ENCODE data around the gene FCSK.
A peak's percentile ranks its signal among the peaks of the same experiment; 100 is the strongest.

The FCSK gene

DNA sequence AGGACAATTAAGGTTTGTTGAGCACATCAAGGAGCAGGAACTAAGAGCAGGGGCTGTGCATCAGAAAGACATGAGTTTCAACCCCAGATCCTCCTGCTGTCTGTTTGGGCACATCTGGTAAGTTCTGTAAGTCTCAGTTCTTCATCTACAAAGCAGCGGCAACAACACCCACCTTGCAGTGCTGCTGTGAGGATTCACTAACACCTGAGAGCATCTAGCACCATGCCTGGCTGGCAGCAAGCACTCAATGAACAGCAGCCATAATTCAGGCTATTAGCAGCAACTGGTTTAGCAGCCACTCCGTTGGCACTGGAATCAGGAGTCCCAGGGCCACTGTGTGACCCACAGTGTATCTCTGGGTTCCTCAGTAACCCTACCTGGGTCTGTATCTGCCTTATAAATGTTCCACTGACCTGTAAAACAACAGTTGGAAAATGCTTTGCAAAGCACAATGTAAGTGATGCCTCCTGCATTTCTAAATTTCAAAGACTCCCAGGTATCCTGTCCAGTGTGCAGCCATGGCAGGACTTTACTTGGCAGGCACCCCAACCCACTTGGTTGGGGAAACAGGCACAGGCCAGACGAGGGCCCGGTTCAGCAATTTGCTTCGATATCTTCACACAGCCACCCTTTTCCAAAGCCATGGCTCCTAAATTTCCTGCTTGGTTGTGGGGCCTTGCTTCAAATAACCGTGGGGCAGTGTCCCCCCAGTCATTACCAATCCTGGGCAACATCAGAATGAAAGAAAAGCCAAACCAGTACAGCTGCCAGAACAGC is 19.7 kb upstream of the FCSK start:
- Histone ChIP-seq H3K27me3 (ENCODE audit: insufficient read depth, poor library complexity, severe bottlenecking) (no peaks in the 10 kb centered on the region), H3K4me3 (replicated peaks; ENCODE audit: insufficient read depth, low read length) (no peak overlapping the region), H3K27ac (replicated peaks) (no peak overlapping the region)
- DNase-seq (ENCODE audit: low read depth in 1 of 2, low spot score in 1 of 2), result no peak
- TF ChIP-seq, protein P1, sequence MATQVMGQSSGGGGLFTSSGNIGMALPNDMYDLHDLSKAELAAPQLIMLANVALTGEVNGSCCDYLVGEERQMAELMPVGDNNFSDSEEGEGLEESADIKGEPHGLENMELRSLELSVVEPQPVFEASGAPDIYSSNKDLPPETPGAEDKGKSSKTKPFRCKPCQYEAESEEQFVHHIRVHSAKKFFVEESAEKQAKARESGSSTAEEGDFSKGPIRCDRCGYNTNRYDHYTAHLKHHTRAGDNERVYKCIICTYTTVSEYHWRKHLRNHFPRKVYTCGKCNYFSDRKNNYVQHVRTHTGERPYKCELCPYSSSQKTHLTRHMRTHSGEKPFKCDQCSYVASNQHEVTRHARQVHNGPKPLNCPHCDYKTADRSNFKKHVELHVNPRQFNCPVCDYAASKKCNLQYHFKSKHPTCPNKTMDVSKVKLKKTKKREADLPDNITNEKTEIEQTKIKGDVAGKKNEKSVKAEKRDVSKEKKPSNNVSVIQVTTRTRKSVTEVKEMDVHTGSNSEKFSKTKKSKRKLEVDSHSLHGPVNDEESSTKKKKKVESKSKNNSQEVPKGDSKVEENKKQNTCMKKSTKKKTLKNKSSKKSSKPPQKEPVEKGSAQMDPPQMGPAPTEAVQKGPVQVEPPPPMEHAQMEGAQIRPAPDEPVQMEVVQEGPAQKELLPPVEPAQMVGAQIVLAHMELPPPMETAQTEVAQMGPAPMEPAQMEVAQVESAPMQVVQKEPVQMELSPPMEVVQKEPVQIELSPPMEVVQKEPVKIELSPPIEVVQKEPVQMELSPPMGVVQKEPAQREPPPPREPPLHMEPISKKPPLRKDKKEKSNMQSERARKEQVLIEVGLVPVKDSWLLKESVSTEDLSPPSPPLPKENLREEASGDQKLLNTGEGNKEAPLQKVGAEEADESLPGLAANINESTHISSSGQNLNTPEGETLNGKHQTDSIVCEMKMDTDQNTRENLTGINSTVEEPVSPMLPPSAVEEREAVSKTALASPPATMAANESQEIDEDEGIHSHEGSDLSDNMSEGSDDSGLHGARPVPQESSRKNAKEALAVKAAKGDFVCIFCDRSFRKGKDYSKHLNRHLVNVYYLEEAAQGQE (IDR thresholded peaks at IDR 0.05; ENCODE audit: insufficient replicate concordance, low read depth), result no peak
- no peak for TF ChIP-seq SPI1 (IDR thresholded peaks at IDR 0.05; ENCODE audit: borderline replicate concordance, low read depth)

DNA sequence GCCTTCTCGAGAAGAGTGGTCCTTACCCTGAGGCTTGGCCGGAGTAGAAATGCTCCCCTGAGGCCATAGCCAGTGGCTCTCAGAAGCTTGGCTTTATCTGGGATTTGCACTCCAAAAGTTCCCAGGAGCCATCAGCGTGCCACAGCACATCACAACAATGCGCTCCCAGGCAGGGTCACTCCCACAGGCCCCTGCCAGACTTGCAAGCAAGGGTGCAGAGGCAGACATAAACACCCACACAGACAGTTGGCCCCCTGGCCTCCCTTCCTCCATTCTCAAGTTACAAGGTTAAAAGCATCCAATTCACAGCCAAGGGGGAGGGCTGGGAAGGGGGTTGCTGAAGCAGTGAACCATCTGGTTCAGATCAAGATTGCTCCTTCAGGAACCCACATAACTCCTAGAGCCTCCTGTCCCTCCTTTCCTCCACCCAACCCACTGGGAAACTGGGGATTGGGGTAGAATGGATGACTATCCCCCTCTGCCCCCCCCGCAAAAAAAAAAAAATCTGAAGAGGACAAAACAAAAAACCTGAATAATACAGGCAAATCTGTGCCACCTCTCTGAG is 17.3 kb upstream of the FCSK start:
- Histone ChIP-seq H3K27ac (replicated peaks) (no peak overlapping the region), H3K4me3 (replicated peaks; ENCODE audit: insufficient read depth, low read length) (peak overlapping the region; percentile 75; the same call in 1 of the 2 replicates), H3K27me3 (ENCODE audit: insufficient read depth, poor library complexity, severe bottlenecking) (no peaks in the 10 kb centered on the region)
- TF ChIP-seq POLR2AphosphoS5 (IDR thresholded peaks at IDR 0.05; ENCODE audit: low read depth) (no peak), SPI1 (IDR thresholded peaks at IDR 0.05; ENCODE audit: borderline replicate concordance, low read depth) (no peak), GABPA (IDR thresholded peaks at IDR 0.05; ENCODE audit: low read depth) (no peak)
- TF ChIP-seq, protein P1 (IDR thresholded peaks at IDR 0.05; ENCODE audit: insufficient replicate concordance, low read depth), result no peak
- TF ChIP-seq, protein P2, sequence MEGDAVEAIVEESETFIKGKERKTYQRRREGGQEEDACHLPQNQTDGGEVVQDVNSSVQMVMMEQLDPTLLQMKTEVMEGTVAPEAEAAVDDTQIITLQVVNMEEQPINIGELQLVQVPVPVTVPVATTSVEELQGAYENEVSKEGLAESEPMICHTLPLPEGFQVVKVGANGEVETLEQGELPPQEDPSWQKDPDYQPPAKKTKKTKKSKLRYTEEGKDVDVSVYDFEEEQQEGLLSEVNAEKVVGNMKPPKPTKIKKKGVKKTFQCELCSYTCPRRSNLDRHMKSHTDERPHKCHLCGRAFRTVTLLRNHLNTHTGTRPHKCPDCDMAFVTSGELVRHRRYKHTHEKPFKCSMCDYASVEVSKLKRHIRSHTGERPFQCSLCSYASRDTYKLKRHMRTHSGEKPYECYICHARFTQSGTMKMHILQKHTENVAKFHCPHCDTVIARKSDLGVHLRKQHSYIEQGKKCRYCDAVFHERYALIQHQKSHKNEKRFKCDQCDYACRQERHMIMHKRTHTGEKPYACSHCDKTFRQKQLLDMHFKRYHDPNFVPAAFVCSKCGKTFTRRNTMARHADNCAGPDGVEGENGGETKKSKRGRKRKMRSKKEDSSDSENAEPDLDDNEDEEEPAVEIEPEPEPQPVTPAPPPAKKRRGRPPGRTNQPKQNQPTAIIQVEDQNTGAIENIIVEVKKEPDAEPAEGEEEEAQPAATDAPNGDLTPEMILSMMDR (IDR thresholded peaks at IDR 0.05; ENCODE audit: insufficient read depth, low read length), result no peak
- no peak for DNase-seq (ENCODE audit: low read depth in 1 of 2, low spot score in 1 of 2)

DNA sequence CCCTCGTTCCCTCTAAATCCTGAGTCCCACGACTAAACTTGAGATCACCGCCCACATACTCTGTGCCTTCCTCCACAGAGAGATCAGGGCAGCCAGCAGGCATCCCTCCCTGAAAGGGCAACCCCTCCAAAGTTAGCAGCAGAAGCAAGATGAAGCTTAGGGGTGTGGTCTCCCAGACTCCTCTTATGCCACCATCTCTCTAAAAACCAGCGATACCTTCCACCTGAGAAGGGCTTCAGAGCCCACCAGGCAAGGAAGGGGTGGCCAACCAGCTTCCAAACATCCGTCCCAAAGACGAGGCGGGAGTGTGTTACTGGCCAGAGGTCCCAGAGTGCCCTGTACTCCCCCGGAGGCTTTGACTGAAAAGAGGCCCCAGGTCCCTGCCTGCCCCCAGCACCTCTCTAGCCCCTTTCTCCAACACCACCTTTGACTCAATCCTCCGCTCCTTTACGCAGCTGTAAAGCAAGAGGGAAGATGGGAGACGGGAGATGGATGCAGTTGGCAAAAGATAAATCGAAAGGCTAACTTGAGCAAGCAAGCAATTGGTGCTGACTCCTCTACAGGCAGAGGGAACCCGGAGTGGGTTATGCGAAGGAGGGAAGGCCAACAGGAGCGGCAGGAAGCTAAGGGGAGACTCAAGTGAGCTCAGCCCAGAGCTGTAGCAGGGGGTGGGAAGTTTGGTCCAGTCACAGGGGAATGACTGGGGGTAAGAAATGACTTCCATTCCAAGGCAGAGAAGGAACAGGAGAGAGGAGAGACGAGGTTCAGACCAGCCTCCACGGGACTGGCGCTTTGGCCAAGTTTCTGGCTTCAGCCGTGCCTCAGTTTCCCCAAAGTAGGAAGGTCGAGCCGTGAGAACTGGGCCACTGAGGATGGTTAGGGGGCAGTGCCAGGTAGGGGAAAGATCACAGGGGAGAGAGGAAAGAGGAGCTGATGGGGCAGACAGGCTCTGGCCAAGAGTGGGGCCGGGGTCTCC is 16.5 kb upstream of the FCSK start:
- H3K27ac ChIP-seq (replicated peaks), result peak overlapping the region; percentile 18; the same call in 1 of the 2 replicates
- no peak for TF ChIP-seq GABPA (IDR thresholded peaks at IDR 0.05; ENCODE audit: low read depth)
- TF ChIP-seq SPI1 (IDR thresholded peaks at IDR 0.05; ENCODE audit: borderline replicate concordance, low read depth), result no peak
- TF ChIP-seq POLR2AphosphoS5 (IDR thresholded peaks at IDR 0.05; ENCODE audit: low read depth), result no peak
- TF ChIP-seq, protein P1 (IDR thresholded peaks at IDR 0.05; ENCODE audit: insufficient replicate concordance, low read depth), result no peak
- TF ChIP-seq, protein P2 (IDR thresholded peaks at IDR 0.05; ENCODE audit: insufficient read depth, low read length), result no peak
- DNase-seq (ENCODE audit: low read depth in 1 of 2, low spot score in 1 of 2), result no peak

More for the DNA sequence above, 16.5 kb upstream of the FCSK start:
- H3K4me3 ChIP-seq (replicated peaks; ENCODE audit: insufficient read depth, low read length), result peak overlapping the region; percentile 75
- H3K27me3 ChIP-seq (ENCODE audit: insufficient read depth, poor library complexity, severe bottlenecking), result no peaks in the 10 kb centered on the region
